ENCODE measurements around the gene TACC2.

TACC2 gene

GRCh38 chr10:122245136-122245535 is 256.2 kb downstream of the TACC2 start:
- H3K36me3 ChIP-seq (ENCODE audit: control insufficient read depth, insufficient read depth, low read length) = no peaks in the 10 kb centered on the region

GRCh38 chr10:122245897-122246296 is 256.9 kb downstream of the TACC2 start:
- Histone ChIP-seq H3K27ac (ENCODE audit: insufficient read depth, low read length, poor library complexity, severe bottlenecking) (no peak overlapping the region), H3K9me3 (ENCODE audit: control insufficient read depth, low read length) (no peaks in the 10 kb centered on the region), H3K4me3 (ENCODE audit: insufficient read depth, low read depth, low read length, poor library complexity, severe bottlenecking) (no peak overlapping the region), H3K4me1 (ENCODE audit: control insufficient read depth, insufficient read depth, low read length, poor library complexity, severe bottlenecking) (no peaks in the 10 kb centered on the region), H3K27me3 (replicated peaks; ENCODE audit: control insufficient read depth, insufficient read depth, low read length, poor library complexity, severe bottlenecking) (no peaks in the 10 kb centered on the region), H3K36me3 (ENCODE audit: control insufficient read depth, insufficient read depth, low read length) (no peaks in the 10 kb centered on the region)
- no peak for DNase-seq

More at GRCh38 chr10:122245136-122245535, 256.2 kb downstream of the TACC2 start:
- no peaks in the 10 kb centered on the region for H3K9me3 ChIP-seq (ENCODE audit: control insufficient read depth, low read length)
- H3K4me1 ChIP-seq (ENCODE audit: control insufficient read depth, insufficient read depth, low read length, poor library complexity, severe bottlenecking) = no peaks in the 10 kb centered on the region
- DNase-seq = no peak
- no peaks in the 10 kb centered on the region for H3K27me3 ChIP-seq (replicated peaks; ENCODE audit: control insufficient read depth, insufficient read depth, low read length, poor library complexity, severe bottlenecking)
- no peak overlapping the region for H3K4me3 ChIP-seq (ENCODE audit: insufficient read depth, low read depth, low read length, poor library complexity, severe bottlenecking)
- no peak overlapping the region for H3K27ac ChIP-seq (ENCODE audit: insufficient read depth, low read length, poor library complexity, severe bottlenecking)

- Histone ChIP-seq H3K27me3 (replicated peaks; ENCODE audit: control insufficient read depth, insufficient read depth, low read length, poor library complexity, severe bottlenecking) (no peaks in the 10 kb centered on the region), H3K27ac (ENCODE audit: insufficient read depth, low read length, poor library complexity, severe bottlenecking) (no peak overlapping the region), H3K4me1 (ENCODE audit: control insufficient read depth, insufficient read depth, low read length, poor library complexity, severe bottlenecking) (no peaks in the 10 kb centered on the region), H3K36me3 (ENCODE audit: control insufficient read depth, insufficient read depth, low read length) (no peaks in the 10 kb centered on the region), H3K4me3 (ENCODE audit: insufficient read depth, low read depth, low read length, poor library complexity, severe bottlenecking) (no peak overlapping the region), H3K9me3 (ENCODE audit: control insufficient read depth, low read length) (no peaks in the 10 kb centered on the region)
- DNase-seq = no peak
Measured at GRCh38 chr10:122246830-122247520, 258.0 kb downstream of the TACC2 start.

GRCh38 chr10:122248356-122249302 is 259.7 kb downstream of the TACC2 start:
- H3K27ac ChIP-seq (ENCODE audit: insufficient read depth, low read length, poor library complexity, severe bottlenecking) = no peak overlapping the region
- H3K4me1 ChIP-seq (ENCODE audit: control insufficient read depth, insufficient read depth, low read length, poor library complexity, severe bottlenecking) = no peaks in the 10 kb centered on the region
- H3K4me3 ChIP-seq (ENCODE audit: insufficient read depth, low read depth, low read length, poor library complexity, severe bottlenecking) = no peak overlapping the region
- no peaks in the 10 kb centered on the region for H3K36me3 ChIP-seq (ENCODE audit: control insufficient read depth, insufficient read depth, low read length)
- no peak for DNase-seq
- H3K27me3 ChIP-seq (replicated peaks; ENCODE audit: control insufficient read depth, insufficient read depth, low read length, poor library complexity, severe bottlenecking) = no peaks in the 10 kb centered on the region
- H3K9me3 ChIP-seq (ENCODE audit: control insufficient read depth, low read length) = no peaks in the 10 kb centered on the region

- no peak overlapping the region for H3K4me3 ChIP-seq (ENCODE audit: insufficient read depth, low read depth, low read length, poor library complexity, severe bottlenecking)
- H3K36me3 ChIP-seq (ENCODE audit: control insufficient read depth, insufficient read depth, low read length) = no peaks in the 10 kb centered on the region
- no peaks in the 10 kb centered on the region for H3K27me3 ChIP-seq (replicated peaks; ENCODE audit: control insufficient read depth, insufficient read depth, low read length, poor library complexity, severe bottlenecking)
- no peaks in the 10 kb centered on the region for H3K9me3 ChIP-seq (ENCODE audit: control insufficient read depth, low read length)
- DNase-seq = no peak
- no peak overlapping the region for H3K27ac ChIP-seq (ENCODE audit: insufficient read depth, low read length, poor library complexity, severe bottlenecking)
- no peaks in the 10 kb centered on the region for H3K4me1 ChIP-seq (ENCODE audit: control insufficient read depth, insufficient read depth, low read length, poor library complexity, severe bottlenecking)
Measured at GRCh38 chr10:122249303-122249850, 260.4 kb downstream of the TACC2 start.

GRCh38 chr10:122249991-122250750 is 261.2 kb downstream of the TACC2 start:
- DNase-seq = no peak
- Histone ChIP-seq H3K27me3 (replicated peaks; ENCODE audit: control insufficient read depth, insufficient read depth, low read length, poor library complexity, severe bottlenecking) (no peaks in the 10 kb centered on the region), H3K4me3 (ENCODE audit: insufficient read depth, low read depth, low read length, poor library complexity, severe bottlenecking) (no peak overlapping the region), H3K27ac (ENCODE audit: insufficient read depth, low read length, poor library complexity, severe bottlenecking) (no peak overlapping the region), H3K36me3 (ENCODE audit: control insufficient read depth, insufficient read depth, low read length) (no peaks in the 10 kb centered on the region), H3K9me3 (ENCODE audit: control insufficient read depth, low read length) (no peaks in the 10 kb centered on the region), H3K4me1 (ENCODE audit: control insufficient read depth, insufficient read depth, low read length, poor library complexity, severe bottlenecking) (no peaks in the 10 kb centered on the region)

GRCh38 chr10:122251459-122252255 is 262.7 kb downstream of the TACC2 start:
- no peak overlapping the region for H3K27ac ChIP-seq (ENCODE audit: insufficient read depth, low read length, poor library complexity, severe bottlenecking)
- H3K4me1 ChIP-seq (ENCODE audit: control insufficient read depth, insufficient read depth, low read length, poor library complexity, severe bottlenecking) = no peaks in the 10 kb centered on the region
- no peaks in the 10 kb centered on the region for H3K9me3 ChIP-seq (ENCODE audit: control insufficient read depth, low read length)
- DNase-seq = no peak
- H3K27me3 ChIP-seq (replicated peaks; ENCODE audit: control insufficient read depth, insufficient read depth, low read length, poor library complexity, severe bottlenecking) = no peaks in the 10 kb centered on the region
- no peaks in the 10 kb centered on the region for H3K36me3 ChIP-seq (ENCODE audit: control insufficient read depth, insufficient read depth, low read length)
- H3K4me3 ChIP-seq (ENCODE audit: insufficient read depth, low read depth, low read length, poor library complexity, severe bottlenecking) = no peak overlapping the region

GRCh38 chr10:122252805-122253204 is 263.8 kb downstream of the TACC2 start:
- H3K36me3 ChIP-seq (ENCODE audit: control insufficient read depth, insufficient read depth, low read length) = no peaks in the 10 kb centered on the region
- H3K4me3 ChIP-seq (ENCODE audit: insufficient read depth, low read depth, low read length, poor library complexity, severe bottlenecking) = no peak overlapping the region
- no peaks in the 10 kb centered on the region for H3K9me3 ChIP-seq (ENCODE audit: control insufficient read depth, low read length)
- DNase-seq = no peak
- H3K27ac ChIP-seq (ENCODE audit: insufficient read depth, low read length, poor library complexity, severe bottlenecking) = no peak overlapping the region
- no peaks in the 10 kb centered on the region for H3K27me3 ChIP-seq (replicated peaks; ENCODE audit: control insufficient read depth, insufficient read depth, low read length, poor library complexity, severe bottlenecking)
- H3K4me1 ChIP-seq (ENCODE audit: control insufficient read depth, insufficient read depth, low read length, poor library complexity, severe bottlenecking) = no peaks in the 10 kb centered on the region

GRCh38 chr10:122253605-122254004 is 264.6 kb downstream of the TACC2 start:
- Histone ChIP-seq H3K4me1 (ENCODE audit: control insufficient read depth, insufficient read depth, low read length, poor library complexity, severe bottlenecking) (no peaks in the 10 kb centered on the region), H3K36me3 (ENCODE audit: control insufficient read depth, insufficient read depth, low read length) (no peaks in the 10 kb centered on the region), H3K27ac (ENCODE audit: insufficient read depth, low read length, poor library complexity, severe bottlenecking) (no peak overlapping the region), H3K4me3 (ENCODE audit: insufficient read depth, low read depth, low read length, poor library complexity, severe bottlenecking) (no peak overlapping the region), H3K27me3 (replicated peaks; ENCODE audit: control insufficient read depth, insufficient read depth, low read length, poor library complexity, severe bottlenecking) (no peaks in the 10 kb centered on the region), H3K9me3 (ENCODE audit: control insufficient read depth, low read length) (no peaks in the 10 kb centered on the region)
- no peak for DNase-seq
